Measurements from ENCODE around the gene PI4K2B.

Gene PI4K2B

GRCh38 chr4:25301471-25301870, 67.6 kb downstream of the PI4K2B start:
- in situ Hi-C loops (cut with HindIII; ENCODE audit: low pct_unique_long_range_greater_than_20kb, low sequenced_read_pairs): no loop called here
- no peak for TF ChIP-seq JUND (IDR thresholded peaks at IDR 0.05; ENCODE audit: low read depth)

GRCh38 chr4:25302626-25303025, 68.8 kb downstream of the PI4K2B start:
- TF ChIP-seq JUND (IDR thresholded peaks at IDR 0.05; ENCODE audit: low read depth): no peak
- no peak for DNase-seq (ENCODE audit: low read depth in 1 of 2, low spot score in 1 of 2)
- in situ Hi-C loops (cut with HindIII; ENCODE audit: low pct_unique_long_range_greater_than_20kb, low sequenced_read_pairs): no loop called here

More at GRCh38 chr4:25301471-25301870, 67.6 kb downstream of the PI4K2B start:
- DNase-seq (ENCODE audit: low read depth in 1 of 2, low spot score in 1 of 2): no peak

DNA sequence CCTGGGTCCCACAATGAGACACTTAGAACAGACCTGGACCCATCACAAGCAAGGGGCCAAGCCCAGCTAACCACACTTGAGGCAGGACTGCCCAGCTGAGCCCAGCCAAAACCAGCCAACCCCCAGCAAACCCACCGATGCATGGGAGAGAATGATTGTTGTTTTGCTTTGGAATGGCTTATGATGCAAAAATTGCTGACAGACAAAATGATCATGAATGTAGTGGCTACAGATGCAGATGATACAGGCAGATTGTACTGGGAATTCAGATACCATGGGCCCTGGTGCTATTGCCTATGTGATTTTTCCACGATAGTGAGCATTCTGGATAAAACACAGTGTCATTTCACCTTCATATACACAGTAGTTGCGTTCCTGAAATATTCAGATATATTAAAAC, 69.7 kb downstream of the PI4K2B start:
- no peak for DNase-seq (ENCODE audit: low read depth in 1 of 2, low spot score in 1 of 2)
- TF ChIP-seq JUND (IDR thresholded peaks at IDR 0.05; ENCODE audit: low read depth): no peak
- in situ Hi-C loops (cut with HindIII; ENCODE audit: low pct_unique_long_range_greater_than_20kb, low sequenced_read_pairs): no loop called here

GRCh38 chr4:25306518-25307057, 72.8 kb downstream of the PI4K2B start:
- TF ChIP-seq JUND (IDR thresholded peaks at IDR 0.05; ENCODE audit: low read depth): no peak
- no peak for DNase-seq (ENCODE audit: low read depth in 1 of 2, low spot score in 1 of 2)
- in situ Hi-C loops (cut with HindIII; ENCODE audit: low pct_unique_long_range_greater_than_20kb, low sequenced_read_pairs): no loop called here

- DNase-seq (ENCODE audit: low read depth in 1 of 2, low spot score in 1 of 2): no peak
- no peak for TF ChIP-seq JUND (IDR thresholded peaks at IDR 0.05; ENCODE audit: low read depth)
- in situ Hi-C loops (cut with HindIII; ENCODE audit: low pct_unique_long_range_greater_than_20kb, low sequenced_read_pairs): no loop called here
Observed at GRCh38 chr4:25307596-25307995, 73.8 kb downstream of the PI4K2B start.

DNA sequence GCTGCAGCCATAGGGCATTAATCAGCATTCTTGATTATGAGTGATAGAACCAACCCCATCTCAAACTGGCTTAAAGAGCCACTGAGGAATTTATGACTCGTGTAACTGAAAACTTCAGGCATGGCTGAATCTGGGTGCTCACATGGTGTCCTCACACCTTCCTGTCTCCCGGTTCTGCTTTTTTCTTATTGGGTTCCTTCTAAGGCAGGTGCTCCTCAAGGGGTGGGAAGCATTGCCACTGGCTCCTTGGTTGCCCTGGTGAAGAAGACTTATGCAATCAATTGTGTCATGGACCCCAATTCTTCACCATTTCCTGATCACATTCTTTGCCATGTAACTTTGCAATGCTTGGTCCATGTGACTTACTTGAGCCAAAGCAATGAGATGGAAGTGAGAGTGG, 74.5 kb downstream of the PI4K2B start:
- no peak for DNase-seq (ENCODE audit: low read depth in 1 of 2, low spot score in 1 of 2)
- no peak for TF ChIP-seq JUND (IDR thresholded peaks at IDR 0.05; ENCODE audit: low read depth)
- in situ Hi-C loops (cut with HindIII; ENCODE audit: low pct_unique_long_range_greater_than_20kb, low sequenced_read_pairs): no loop called here

GRCh38 chr4:25308761-25309160, 74.9 kb downstream of the PI4K2B start:
- no peak for DNase-seq (ENCODE audit: low read depth in 1 of 2, low spot score in 1 of 2)
- TF ChIP-seq JUND (IDR thresholded peaks at IDR 0.05; ENCODE audit: low read depth): no peak
- in situ Hi-C loops (cut with HindIII; ENCODE audit: low pct_unique_long_range_greater_than_20kb, low sequenced_read_pairs): no loop called here

DNA sequence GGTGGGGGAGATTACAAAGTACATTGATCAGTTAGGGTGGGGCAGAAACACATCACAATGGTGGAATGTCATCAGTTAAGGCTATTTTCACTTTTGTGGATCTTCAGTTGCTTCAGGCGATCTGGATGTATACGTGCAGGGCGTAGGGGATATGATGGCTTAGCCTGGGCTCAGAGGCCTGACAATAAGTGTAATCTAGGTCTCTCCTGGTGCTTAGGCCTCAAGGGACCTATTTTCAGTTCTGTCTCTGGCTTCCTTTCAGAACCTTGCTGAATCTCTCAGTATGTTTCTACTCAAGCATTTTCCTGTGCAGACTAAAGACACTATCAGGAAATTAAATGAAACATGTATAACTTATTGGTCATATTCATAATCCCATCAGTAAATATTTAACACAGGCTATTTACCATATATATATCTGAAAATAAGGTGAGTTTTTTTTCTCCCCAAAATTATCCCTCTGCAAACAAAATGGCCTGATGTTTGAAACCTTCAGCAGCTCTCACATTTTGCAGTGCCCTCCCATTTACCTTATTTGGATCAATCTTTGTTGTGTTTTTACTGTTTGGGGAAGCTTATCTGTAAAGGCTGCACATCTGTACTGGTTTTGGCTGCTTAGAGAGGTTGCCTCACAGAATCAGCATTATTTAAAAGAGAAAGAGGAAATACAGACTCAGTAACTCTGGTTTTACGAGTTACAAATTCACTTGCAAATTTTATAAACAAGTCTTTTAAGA, 76.4 kb downstream of the PI4K2B start:
- TF ChIP-seq JUND (IDR thresholded peaks at IDR 0.05; ENCODE audit: low read depth): no peak
- DNase-seq (ENCODE audit: low read depth in 1 of 2, low spot score in 1 of 2): no peak
- in situ Hi-C loops (cut with HindIII; ENCODE audit: low pct_unique_long_range_greater_than_20kb, low sequenced_read_pairs): no loop called here

DNA sequence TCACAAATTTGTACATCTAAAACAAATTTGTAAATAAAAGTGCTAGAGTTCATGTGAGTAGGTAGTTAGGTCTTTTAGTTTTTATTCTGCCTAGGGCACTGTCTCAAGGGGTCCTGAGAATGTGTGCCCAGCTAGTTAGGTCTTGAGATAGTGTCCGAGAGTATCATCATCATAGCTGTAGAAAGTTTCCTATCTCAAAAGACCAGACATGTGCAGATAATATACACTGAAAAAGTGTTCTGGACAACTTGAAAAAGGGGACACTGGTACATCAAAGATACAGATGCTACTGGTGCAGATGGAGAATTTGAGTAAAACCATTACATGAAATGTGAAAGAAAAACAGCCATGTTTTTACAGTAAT, 77.0 kb downstream of the PI4K2B start:
- in situ Hi-C loops (cut with HindIII; ENCODE audit: low pct_unique_long_range_greater_than_20kb, low sequenced_read_pairs): no loop called here
- TF ChIP-seq JUND (IDR thresholded peaks at IDR 0.05; ENCODE audit: low read depth): no peak
- DNase-seq (ENCODE audit: low read depth in 1 of 2, low spot score in 1 of 2): no peak

DNA sequence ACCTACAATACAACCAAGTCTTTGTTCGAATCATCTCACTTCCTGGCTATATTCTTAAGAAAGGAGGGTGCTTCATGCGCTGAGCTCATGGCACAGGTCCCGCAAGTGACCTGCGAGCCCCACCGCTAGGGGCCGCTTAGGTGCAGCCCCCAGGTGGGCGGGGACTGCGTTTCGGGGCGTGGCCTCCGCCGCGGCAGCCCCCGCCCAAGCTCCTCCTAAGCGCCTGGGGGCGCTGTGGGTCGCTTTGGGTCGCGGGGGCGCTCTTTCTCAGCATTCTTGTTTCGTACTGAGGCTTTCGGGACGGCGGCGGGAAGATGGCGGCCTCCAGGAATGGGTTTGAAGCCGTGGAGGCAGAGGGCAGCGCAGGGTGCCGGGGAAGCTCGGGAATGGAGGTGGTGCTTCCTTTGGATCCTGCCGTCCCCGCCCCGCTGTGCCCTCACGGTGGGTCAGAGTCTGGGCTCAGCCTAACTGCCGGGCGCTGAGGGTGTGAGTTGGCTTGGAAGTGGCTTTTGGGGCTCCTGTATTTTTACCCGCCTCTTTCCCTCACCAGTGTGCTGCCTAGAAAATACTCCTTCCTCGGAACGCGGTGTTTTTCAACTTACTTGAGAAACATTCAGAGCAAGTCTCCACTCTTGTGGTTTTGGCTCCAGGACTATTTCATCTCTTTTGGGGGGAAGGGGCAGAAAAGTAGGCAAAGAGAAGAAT, 78.8 kb downstream of the PI4K2B start, which contains the start of gene ZCCHC4:
TSS of gene ZCCHC4 (plus strand) at position 279 of the 705 bp plus-strand sequence. CDS start at position 315, 36 bp downstream.
- TF ChIP-seq JUND (IDR thresholded peaks at IDR 0.05; ENCODE audit: low read depth): no peak
- peak; percentile 13 to 92 for DNase-seq (ENCODE audit: low read depth in 1 of 2, low spot score in 1 of 2)
- in situ Hi-C loops (cut with HindIII; ENCODE audit: low pct_unique_long_range_greater_than_20kb, low sequenced_read_pairs): no loop called here

DNA sequence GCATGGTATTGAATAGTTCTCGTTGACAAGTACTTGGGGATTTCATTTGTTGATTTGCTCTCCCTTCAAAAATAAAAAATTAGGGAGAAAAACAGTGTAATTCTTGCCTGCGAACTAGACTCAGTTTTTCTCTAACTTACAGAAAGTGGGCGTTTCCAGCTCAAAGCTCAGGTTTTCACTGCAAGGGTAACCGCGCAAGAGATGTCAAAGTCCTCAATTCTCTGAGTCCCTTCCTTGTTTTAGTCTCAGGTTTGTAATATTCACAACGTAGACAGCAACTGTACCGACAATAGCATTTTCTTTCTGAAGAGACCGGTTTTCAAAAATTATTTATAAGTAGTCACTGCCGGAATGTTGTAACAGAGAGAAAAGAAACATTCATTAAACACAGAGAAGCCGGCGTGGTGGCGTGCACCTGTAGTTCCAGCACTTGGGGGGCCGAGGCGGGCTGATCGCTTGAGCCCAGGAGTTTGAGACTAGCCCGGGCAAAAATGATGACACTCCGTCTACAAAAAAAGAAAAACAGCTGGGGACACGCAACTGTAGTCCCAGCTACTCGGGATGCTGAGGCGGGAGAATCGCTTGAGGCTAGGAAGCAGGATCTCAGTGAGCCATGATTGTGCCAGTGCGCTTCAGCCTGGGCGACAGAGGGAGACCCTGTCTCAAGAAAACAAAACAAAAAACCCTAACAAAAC, 79.5 kb downstream of the PI4K2B start:
- in situ Hi-C loops (cut with HindIII; ENCODE audit: low pct_unique_long_range_greater_than_20kb, low sequenced_read_pairs): no loop called here
- DNase-seq (ENCODE audit: low read depth in 1 of 2, low spot score in 1 of 2): peak in 1 of 2 experiments; percentile 4
- TF ChIP-seq JUND (IDR thresholded peaks at IDR 0.05; ENCODE audit: low read depth): no peak

DNA sequence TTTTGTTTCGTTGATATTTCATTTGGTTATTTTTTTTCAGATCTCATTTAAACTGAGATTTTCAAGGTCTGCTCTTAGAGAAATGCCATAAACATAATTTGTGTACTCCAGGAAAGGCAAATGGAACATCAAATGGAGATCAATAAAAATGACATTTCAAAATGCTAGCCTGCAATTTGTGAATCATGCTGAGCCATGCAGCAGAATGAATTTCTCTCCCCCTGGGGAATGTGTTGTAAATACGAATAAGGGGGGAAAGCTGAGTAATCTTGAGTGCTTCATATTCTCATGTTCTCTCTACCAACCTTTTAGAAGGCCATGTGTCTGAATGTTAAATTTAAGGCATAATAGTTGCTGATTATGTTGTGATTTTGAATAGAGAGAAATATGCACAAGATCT, 86.5 kb downstream of the PI4K2B start:
- TF ChIP-seq JUND (IDR thresholded peaks at IDR 0.05; ENCODE audit: low read depth): no peak
- in situ Hi-C loops (cut with HindIII; ENCODE audit: low pct_unique_long_range_greater_than_20kb, low sequenced_read_pairs): no loop called here
- DNase-seq (ENCODE audit: low read depth in 1 of 2, low spot score in 1 of 2): no peak

GRCh38 chr4:25320773-25321172, 86.9 kb downstream of the PI4K2B start:
- no peak for TF ChIP-seq JUND (IDR thresholded peaks at IDR 0.05; ENCODE audit: low read depth)
- in situ Hi-C loops (cut with HindIII; ENCODE audit: low pct_unique_long_range_greater_than_20kb, low sequenced_read_pairs): no loop called here
- DNase-seq (ENCODE audit: low read depth in 1 of 2, low spot score in 1 of 2): no peak
